NCI-H187 treated with DMSO at 0.1 percent for 48 hours (cell line): ENCODE measurements around the gene STK39.
"Not testable (repeated sequence)": the region's sequence is repeated elsewhere in the genome, so short reads cannot be mapped to it uniquely, and the experiment has no call there.

Experiments
- DNase-seq: peaks from one replicate; lab custom pipeline; 2025; lab: John Stamatoyannopoulos, UW

The STK39 gene

GRCh38 chr2:168042127-168042824, 205.1 kb downstream of the STK39 start:
- not testable (repeated sequence) for DNase-seq

- DNase-seq: no peak
Measured at GRCh38 chr2:168039881-168040280, 207.5 kb downstream of the STK39 start.

GRCh38 chr2:168037778-168038177, 209.6 kb downstream of the STK39 start:
- no peak for DNase-seq

- no peak for DNase-seq
Measured at GRCh38 chr2:168035458-168035857, 211.9 kb downstream of the STK39 start.

- no peak for DNase-seq
Measured at GRCh38 chr2:168034616-168035015, 212.8 kb downstream of the STK39 start.

GRCh38 chr2:168033966-168034365, 213.4 kb downstream of the STK39 start:
- DNase-seq: no peak

GRCh38 chr2:168032091-168032490, 215.3 kb downstream of the STK39 start:
- no peak for DNase-seq

GRCh38 chr2:168030862-168031624, 216.4 kb downstream of the STK39 start:
- no peak for DNase-seq

GRCh38 chr2:168029071-168029470, 218.3 kb downstream of the STK39 start:
- no peak for DNase-seq

GRCh38 chr2:168028362-168028761, 219.0 kb downstream of the STK39 start:
- DNase-seq: no peak

- no peak for DNase-seq
Measured at GRCh38 chr2:168025487-168026202, 221.8 kb downstream of the STK39 start.

- DNase-seq: no peak
Measured at GRCh38 chr2:168024459-168024858, 222.9 kb downstream of the STK39 start.

- DNase-seq: no peak
Measured at GRCh38 chr2:168021800-168022587, 225.4 kb downstream of the STK39 start.

- DNase-seq: no peak
Measured at GRCh38 chr2:168015274-168015953, 232.0 kb downstream of the STK39 start.

- DNase-seq: no peak
Measured at GRCh38 chr2:168009900-168010299, 237.5 kb downstream of the STK39 start.

- DNase-seq: no peak
Measured at GRCh38 chr2:168008646-168009195, 238.7 kb downstream of the STK39 start.

GRCh38 chr2:168006498-168006897, 240.9 kb downstream of the STK39 start:
- no peak for DNase-seq

- no peak for DNase-seq
Measured at GRCh38 chr2:168005586-168005985, 241.8 kb downstream of the STK39 start.

- no peak for DNase-seq
Measured at GRCh38 chr2:168003876-168004275, 243.5 kb downstream of the STK39 start.

- no peak for DNase-seq
Measured at GRCh38 chr2:168002021-168002553, 245.3 kb downstream of the STK39 start.

- no peak for DNase-seq
Measured at GRCh38 chr2:167992278-167992677, 255.1 kb downstream of the STK39 start.
